GM12891 (cell line): ENCODE results near the gene PLEKHG5.

Experiments used
- PAX5 ChIP-seq: IDR thresholded peaks from 2 replicates; pipeline ENCODE4 v1.6.1; 2011; ENCODE audit warnings: low read length, moderate library complexity, mild to moderate bottlenecking; ENCODE audit not compliant: insufficient read depth, severe bottlenecking
- POLR2A ChIP-seq: IDR thresholded peaks from 2 replicates; pipeline ENCODE4 v1.6.1; 2011; ENCODE audit warnings: low read depth, low read length, control low read depth
- POLR2AphosphoS5 ChIP-seq: IDR thresholded peaks from 2 replicates; pipeline ENCODE4 v1.6.1; 2011; ENCODE audit warnings: low read depth, low read length, control low read depth
- TAF1 ChIP-seq: IDR thresholded peaks from 2 replicates; pipeline ENCODE4 v1.6.1; 2011; ENCODE audit warnings: low read depth, low read length, control low read depth

GRCh38 chr1:6496365-6496721, 4.9 kb upstream of the PLEKHG5 start:
- TF ChIP-seq POLR2A (no peak), POLR2AphosphoS5 (no peak), PAX5 (no peak), TAF1 (no peak)
